HepG2 (cell line): ENCODE results near the gene CAMTA1. TPM values are rescaled to one million over a fixed set of nuclear protein-coding genes. Genes with fewer than 3 reads are reported as not detected.

Experiments used
- AKAP8 ChIP-seq: sonication (generic); formaldehyde crosslinking; IDR thresholded peaks from 2 replicates; pipeline ENCODE4 v1.5.1; 2020; ENCODE audit warnings: mild to moderate bottlenecking, missing genetic modification reagents
- ARHGAP35 ChIP-seq: sonication (generic); formaldehyde crosslinking; IDR thresholded peaks from 2 replicates; pipeline ENCODE4 v1.9.0; 2022; ENCODE audit warnings: mild to moderate bottlenecking, inconsistent platforms, moderate library complexity, missing genetic modification reagents, borderline replicate concordance
- BCLAF1 ChIP-seq: fragments of 450-650 bp; IDR thresholded peaks from 2 replicates; pipeline ENCODE4 v1.6.1; 2017; ENCODE audit warnings: mild to moderate bottlenecking
- CENPX ChIP-seq: sonication (generic); formaldehyde crosslinking; IDR thresholded peaks from 2 replicates; pipeline ENCODE4 v1.9.0; 2021; ENCODE audit warnings: mild to moderate bottlenecking, missing genetic modification reagents, moderate library complexity
- DRAP1 ChIP-seq: IDR thresholded peaks from 2 replicates; pipeline ENCODE4 v1.6.1; 2016; ENCODE audit warnings: missing genetic modification reagents, missing compliant biosample characterization
- ELF3 ChIP-seq: IDR thresholded peaks from 2 replicates; pipeline ENCODE4 v1.6.1; 2016; ENCODE audit warnings: missing genetic modification reagents, missing compliant biosample characterization
- FOSL2 ChIP-seq: sonication (generic); formaldehyde crosslinking; IDR thresholded peaks from 2 replicates; pipeline ENCODE4 v1.4.0; 2020; ENCODE audit warnings: missing genetic modification reagents
- FOXJ3 ChIP-seq: sonication (generic); formaldehyde crosslinking; IDR thresholded peaks from 2 replicates; pipeline ENCODE4 v1.4.0; 2020; ENCODE audit warnings: missing genetic modification reagents, mild to moderate bottlenecking, borderline replicate concordance
- HNRNPK ChIP-seq: fragments of 200-400 bp; formaldehyde crosslinking; IDR thresholded peaks from 2 replicates; pipeline ENCODE4 v1.6.1; 2018; ENCODE audit warnings: low read length, low read depth, moderate library complexity, mild to moderate bottlenecking; ENCODE audit not compliant: poor library complexity, severe bottlenecking
- KLF9 ChIP-seq: IDR thresholded peaks from 2 replicates; pipeline ENCODE4 v1.6.1; 2016; ENCODE audit warnings: low read depth
- MBNL3 ChIP-seq: fragments of 250-450 bp; sonication (Bioruptor Pico); conservative IDR thresholded peaks from 2 replicates; pipeline ENCODE4 v1.8.0; 2022; ENCODE audit warnings: mild to moderate bottlenecking, inconsistent platforms
- MNT ChIP-seq: fragments of 450-650 bp; IDR thresholded peaks from 2 replicates; pipeline ENCODE4 v1.6.1; 2016
- NPAS2 ChIP-seq: sonication (generic); formaldehyde crosslinking; IDR thresholded peaks from 2 replicates; pipeline ENCODE4 v1.8.0; 2022; ENCODE audit warnings: mild to moderate bottlenecking, missing genetic modification reagents, borderline replicate concordance
- PBX2 ChIP-seq: IDR thresholded peaks from 2 replicates; pipeline ENCODE4 v1.6.1; 2016; ENCODE audit warnings: control low read depth
- SMARCC2 ChIP-seq: fragments of 450-650 bp; IDR thresholded peaks from 2 replicates; pipeline ENCODE4 v1.6.1; 2017; ENCODE audit warnings: antibody characterized with exemption, mild to moderate bottlenecking
- SRSF1 ChIP-seq: fragments of 200-400 bp; formaldehyde crosslinking; optimal IDR thresholded peaks from 2 replicates; pipeline ENCODE3; 2017; ENCODE audit warnings: mild to moderate bottlenecking, low read depth, low read length, moderate library complexity
- TOE1 ChIP-seq: sonication (generic); formaldehyde crosslinking; IDR thresholded peaks from 2 replicates; pipeline ENCODE4 v1.4.0; 2020; ENCODE audit warnings: mild to moderate bottlenecking, missing genetic modification reagents
- ZFP91 ChIP-seq: sonication (generic); formaldehyde crosslinking; IDR thresholded peaks from 2 replicates; pipeline ENCODE4 v1.9.0; 2022; ENCODE audit warnings: missing genetic modification reagents, mild to moderate bottlenecking, borderline replicate concordance
- ZIK1 ChIP-seq: sonication (generic); formaldehyde crosslinking; IDR thresholded peaks from 2 replicates; pipeline ENCODE4 v1.5.0; 2020; ENCODE audit warnings: mild to moderate bottlenecking, low read depth, missing genetic modification reagents, borderline replicate concordance
- ZNF224 ChIP-seq: sonication (generic); formaldehyde crosslinking; IDR thresholded peaks from 2 replicates; pipeline ENCODE4 v1.5.0; 2020; ENCODE audit warnings: mild to moderate bottlenecking, missing genetic modification reagents
- ZNF263 ChIP-seq: sonication (generic); formaldehyde crosslinking; IDR thresholded peaks from 2 replicates; pipeline ENCODE4 v1.4.0; 2020; ENCODE audit warnings: missing genetic modification reagents
- ZNF550 ChIP-seq: sonication (generic); formaldehyde crosslinking; IDR thresholded peaks from 2 replicates; pipeline ENCODE4 v1.4.0; 2020; ENCODE audit warnings: mild to moderate bottlenecking, missing genetic modification reagents, borderline replicate concordance
- polyA plus RNA-seq, 8 experiments: library from polyadenylated mRNA; depleted of rRNA in 3 of 8; stranded (reverse) in 7 of 8; unstranded in 1 of 8; fragments of >200 nt; fragmentation: Illumina TruSeq in 4 of 8; extraction: Trizol in 4 of 8; gene quantifications; 2 replicates each; pipeline versions ENCODE4 v1.2.1 to v1.2.3, GENCODE V29; 2011 to 2016; ENCODE audit warnings: low read depth in 4 of 8, missing spikeins in 1 of 8, mixed read lengths in 1 of 8; ENCODE audit not compliant: insufficient read depth in 1 of 8
- total RNA-seq, 5 experiments: library from RNA; depleted of rRNA; stranded (reverse); fragments of >200 nt; fragmentation: Illumina TruSeq; extraction: Trizol; gene quantifications; 2 replicates each; pipeline ENCODE4 v1.2.3, GENCODE V29; 2016; ENCODE audit warnings: low read depth in 1 of 5

CAMTA1 gene
- total and polyA plus RNA-seq, 2 of the 13 experiments (the other 11 are each of a cell fraction or from before 2014, with no cell fraction given): 25.0 to 36.4 TPM

- peak; percentile 69 for TF ChIP-seq DRAP1 (CRISPR knock-in tag)
- TF ChIP-seq PBX2 (CRISPR knock-in tag): peak; percentile 86
- no peak for TF ChIP-seq SRSF1
- no peak for TF ChIP-seq SMARCC2
- no peak for TF ChIP-seq FOXJ3 (CRISPR knock-in tag)
- no peak for TF ChIP-seq ZNF224 (CRISPR knock-in tag)
- peak; percentile 81 for TF ChIP-seq HNRNPK
- TF ChIP-seq FOSL2 (CRISPR knock-in tag): no peak
- no peak for TF ChIP-seq ZNF550
- TF ChIP-seq MNT: peak; percentile 34
- no peak for TF ChIP-seq ZFP91
- no peak for TF ChIP-seq BCLAF1
- no peak for TF ChIP-seq ELF3 (CRISPR knock-in tag)
- no peak for TF ChIP-seq KLF9 (CRISPR knock-in tag)
- TF ChIP-seq TOE1 (CRISPR knock-in tag): no peak
- TF ChIP-seq CENPX (CRISPR knock-in tag): no peak
- TF ChIP-seq NPAS2: no peak
- no peak for TF ChIP-seq AKAP8 (CRISPR knock-in tag)
- no peak for TF ChIP-seq ZNF263 (CRISPR knock-in tag)
- TF ChIP-seq ARHGAP35 (CRISPR knock-in tag): no peak
- no peak for TF ChIP-seq MBNL3 (CRISPR knock-in tag)
- TF ChIP-seq ZIK1 (CRISPR knock-in tag): no peak
Observed at GRCh38 chr1:7783826-7784491, 998.7 kb downstream of the CAMTA1 start, which contains the start of gene PER3 (continued).
